ENCODE results near the gene ZNF334. TPM values are rescaled to one million over a fixed set of nuclear protein-coding genes. Genes with fewer than 3 reads are reported as not detected.

The ZNF334 gene
- 7.8 and 8.0 TPM in 2 replicates for total RNA-seq

- H3K27me3 ChIP-seq (ENCODE audit: control insufficient read depth, insufficient read depth, low read length): no peaks in the 10 kb centered on the region
- no peak for DNase-seq (ENCODE audit: low read depth)
- TF ChIP-seq CTCF (IDR thresholded peaks at IDR 0.05; ENCODE audit: insufficient read depth, low read length, poor library complexity, severe bottlenecking): no peak
- peak within 1 kb of the TSS; percentile 63 for H3K4me3 ChIP-seq (ENCODE audit: low read depth, low read length)
- H3K36me3 ChIP-seq (ENCODE audit: control insufficient read depth, insufficient read depth, low read length): no peaks in the 10 kb centered on the region
These were observed at the start of gene ZNF334 for GRCh38 chr20:46512943-46513844. TSS of gene ZNF334 (minus strand) at chr20:46513559. CDS start at chr20:46512102, 1,457 bp downstream.

GRCh38 chr20:46562373-46563169, 49.2 kb upstream of the ZNF334 start:
- peak; percentile 89 for TF ChIP-seq CTCF (IDR thresholded peaks at IDR 0.05; ENCODE audit: insufficient read depth, low read length, poor library complexity, severe bottlenecking)

GRCh38 chr20:46562009-46562372, 48.6 kb upstream of the ZNF334 start:
- no peak for DNase-seq (ENCODE audit: low read depth)
- no peak for TF ChIP-seq CTCF (IDR thresholded peaks at IDR 0.05; ENCODE audit: insufficient read depth, low read length, poor library complexity, severe bottlenecking)
- Histone ChIP-seq H3K27me3 (ENCODE audit: control insufficient read depth, insufficient read depth, low read length) (no peaks in the 10 kb centered on the region), H3K4me3 (ENCODE audit: low read depth, low read length) (peak overlapping the region; percentile 2), H3K36me3 (ENCODE audit: control insufficient read depth, insufficient read depth, low read length) (no peaks in the 10 kb centered on the region)

More at GRCh38 chr20:46562373-46563169, 49.2 kb upstream of the ZNF334 start:
- DNase-seq (ENCODE audit: low read depth): no peak
- H3K4me3 ChIP-seq (ENCODE audit: low read depth, low read length): peak overlapping the region; percentile 26
- no peaks in the 10 kb centered on the region for H3K36me3 ChIP-seq (ENCODE audit: control insufficient read depth, insufficient read depth, low read length)
- no peaks in the 10 kb centered on the region for H3K27me3 ChIP-seq (ENCODE audit: control insufficient read depth, insufficient read depth, low read length)

GRCh38 chr20:46559685-46560440, 46.5 kb upstream of the ZNF334 start:
- Histone ChIP-seq H3K4me3 (ENCODE audit: low read depth, low read length) (no peak overlapping the region), H3K27me3 (ENCODE audit: control insufficient read depth, insufficient read depth, low read length) (no peaks in the 10 kb centered on the region), H3K36me3 (ENCODE audit: control insufficient read depth, insufficient read depth, low read length) (no peaks in the 10 kb centered on the region)
- TF ChIP-seq CTCF (IDR thresholded peaks at IDR 0.05; ENCODE audit: insufficient read depth, low read length, poor library complexity, severe bottlenecking): no peak
- DNase-seq (ENCODE audit: low read depth): no peak

- H3K4me3 ChIP-seq (ENCODE audit: low read depth, low read length): no peak overlapping the region
- no peaks in the 10 kb centered on the region for H3K36me3 ChIP-seq (ENCODE audit: control insufficient read depth, insufficient read depth, low read length)
- TF ChIP-seq CTCF (IDR thresholded peaks at IDR 0.05; ENCODE audit: insufficient read depth, low read length, poor library complexity, severe bottlenecking): no peak
- DNase-seq (ENCODE audit: low read depth): no peak
- H3K27me3 ChIP-seq (ENCODE audit: control insufficient read depth, insufficient read depth, low read length): no peaks in the 10 kb centered on the region
These were observed 45.6 kb upstream of the ZNF334 start for GRCh38 chr20:46559001-46559400.
